ENCODE data around the gene ZNF284. TPM values are rescaled to one million over a fixed set of nuclear protein-coding genes. Genes with fewer than 3 reads are reported as not detected.

The ZNF284 gene
- total RNA-seq, 1 experiment from 2014 or later, result 0.69 TPM

GRCh38 chr19:44092108-44092507 is 20.1 kb downstream of the ZNF284 start:
- no peaks in the 10 kb centered on the region for H3F3A ChIP-seq (ENCODE audit: low read length, unreplicated experiment)
- no peaks in the 10 kb centered on the region for H3K9me2 ChIP-seq (replicated peaks; ENCODE audit: low read length)
- no peaks in the 10 kb centered on the region for H3K9me3 ChIP-seq (ENCODE audit: low read length)
- CTCF ChIA-PET, result no interaction called here
- no peaks in the 10 kb centered on the region; the same call in 1 of the 2 replicates for H3K36me3 ChIP-seq (ENCODE audit: low read depth, low read length)
- H3K4me2 ChIP-seq (ENCODE audit: low read length), result no peak overlapping the region
- no peak overlapping the region for H2AFZ ChIP-seq (ENCODE audit: low read length)
- ATAC-seq, result no peak
- H3K9ac ChIP-seq (ENCODE audit: low read length), result no peak overlapping the region
- no peak overlapping the region for H3K27ac ChIP-seq (ENCODE audit: low read length)
- no peak for DNase-seq
- TF ChIP-seq EZH2 (IDR thresholded peaks at IDR 0.05; ENCODE audit: low read length, unreplicated experiment), result no peak
- no peak for TF ChIP-seq CTCF (conservative IDR thresholded peaks at IDR 0.05; ENCODE audit: low read depth, low read length)
- TF ChIP-seq EZH2phosphoT487 (IDR thresholded peaks at IDR 0.05; ENCODE audit: borderline replicate concordance, low read length), result no peak
- H3K4me1 ChIP-seq (ENCODE audit: insufficient read depth, low read length), result no peaks in the 10 kb centered on the region
- POLR2A ChIA-PET (ENCODE audit: unreplicated experiment), result no interaction called here
- H3K4me3 ChIP-seq (ENCODE audit: low read length), result no peak overlapping the region
- H4K20me1 ChIP-seq (ENCODE audit: low read length), result no peaks in the 10 kb centered on the region
- intact Hi-C loops (cut with micrococcal nuclease), result loop anchor here (10.0 kb wide), 1 partner anchor 137 kb away; the partner anchor contains the start of gene ZNF221
- H3K79me2 ChIP-seq (ENCODE audit: low read length), result peaks cover 21% of the 10 kb centered on the region
- H3K27me3 ChIP-seq (ENCODE audit: low read length), result no peaks in the 10 kb centered on the region
- BruUV-seq (replicated peaks), result no TSS peak

GRCh38 chr19:44093931-44094765 is 22.2 kb downstream of the ZNF284 start, which contains the start of gene ZNF224:
ZNF224 (plus strand) TSS chr19:44094361; CDS start chr19:44097874, 3,513 bp downstream.
- peak within 1 kb of the TSS; percentile 83 for H3K9ac ChIP-seq (ENCODE audit: low read length)
- no peaks in the 10 kb centered on the region for H3K9me2 ChIP-seq (replicated peaks; ENCODE audit: low read length)
- H3K27me3 ChIP-seq (ENCODE audit: low read length), result no peaks in the 10 kb centered on the region
- ChIA-PET POLR2A (ENCODE audit: unreplicated experiment) (no interaction called here), CTCF (no interaction called here)
- H4K20me1 ChIP-seq (ENCODE audit: low read length), result no peaks in the 10 kb centered on the region
- peak; percentile 85 for DNase-seq
- H3K4me3 ChIP-seq (ENCODE audit: low read length), result peak within 1 kb of the TSS; percentile 97
- H3F3A ChIP-seq (ENCODE audit: low read length, unreplicated experiment), result no peaks in the 10 kb centered on the region
- peaks cover 21% of the 10 kb centered on the region for H3K79me2 ChIP-seq (ENCODE audit: low read length)
- peak; percentile 97 for ATAC-seq
- H3K4me1 ChIP-seq (ENCODE audit: insufficient read depth, low read length), result no peaks in the 10 kb centered on the region
- BruUV-seq (replicated peaks), result TSS peak; percentile 76
- intact Hi-C loops (cut with micrococcal nuclease), result loop anchor here (1.0 to 10.0 kb wide), 5 partner anchors 19 to 139 kb away; partner anchors contain the start of genes ZNF155, ZNF221, ZNF225 and ZNF226
- H3K36me3 ChIP-seq (ENCODE audit: low read depth, low read length), result no peaks in the 10 kb centered on the region; the same call in 1 of the 2 replicates
- H3K27ac ChIP-seq (ENCODE audit: low read length), result no peak within 1 kb of the TSS
- H2AFZ ChIP-seq (ENCODE audit: low read length), result peak within 1 kb of the TSS; percentile 95
- TF ChIP-seq CTCF (conservative IDR thresholded peaks at IDR 0.05; ENCODE audit: low read depth, low read length), result no peak
- no peak for TF ChIP-seq EZH2phosphoT487 (IDR thresholded peaks at IDR 0.05; ENCODE audit: borderline replicate concordance, low read length)
- no peak for TF ChIP-seq EZH2 (IDR thresholded peaks at IDR 0.05; ENCODE audit: low read length, unreplicated experiment)
- no peaks in the 10 kb centered on the region for H3K9me3 ChIP-seq (ENCODE audit: low read length)
- peak within 1 kb of the TSS; percentile 86 for H3K4me2 ChIP-seq (ENCODE audit: low read length)

GRCh38 chr19:44107751-44108150 is 35.8 kb downstream of the ZNF284 start:
- ATAC-seq (no peak), DNase-seq (no peak)
- Histone ChIP-seq H4K20me1 (ENCODE audit: low read length) (no peaks in the 10 kb centered on the region), H3K27ac (ENCODE audit: low read length) (no peak overlapping the region), H3F3A (ENCODE audit: low read length, unreplicated experiment) (no peaks in the 10 kb centered on the region), H3K4me2 (ENCODE audit: low read length) (no peak overlapping the region), H3K36me3 (ENCODE audit: low read depth, low read length) (peaks cover 29% of the 10 kb centered on the region), H3K4me3 (ENCODE audit: low read length) (no peak overlapping the region), H3K27me3 (ENCODE audit: low read length) (no peaks in the 10 kb centered on the region), H3K9me3 (ENCODE audit: low read length) (no peaks in the 10 kb centered on the region), H3K9ac (ENCODE audit: low read length) (no peak overlapping the region), H3K4me1 (ENCODE audit: insufficient read depth, low read length) (peaks cover 4% of the 10 kb centered on the region; the same call in 1 of the 2 replicates), H2AFZ (ENCODE audit: low read length) (no peak overlapping the region), H3K79me2 (ENCODE audit: low read length) (no peaks in the 10 kb centered on the region), H3K9me2 (replicated peaks; ENCODE audit: low read length) (no peaks in the 10 kb centered on the region)
- POLR2A ChIA-PET (ENCODE audit: unreplicated experiment), result no interaction called here
- intact Hi-C loops (cut with micrococcal nuclease), result no loop called here
- TF ChIP-seq EZH2 (IDR thresholded peaks at IDR 0.05; ENCODE audit: low read length, unreplicated experiment) (no peak), CTCF (conservative IDR thresholded peaks at IDR 0.05; ENCODE audit: low read depth, low read length) (no peak)
- CTCF ChIA-PET, result no interaction called here
- BruUV-seq (replicated peaks), result TSS peak; percentile 20
